GM12878 (cell line): Measurements from ENCODE around the gene SLC36A4. TPM values are rescaled to one million over a fixed set of nuclear protein-coding genes. Genes with fewer than 3 reads are reported as not detected.

ENCODE experiments used
- ATAC-seq: fragments of 200-7000 bp; cut with Tn5 transposase; 3 replicates; pipeline ENCODE4 v1.9.1; 2020; ENCODE audit warnings: mild to moderate bottlenecking, moderate library complexity
- BruUV-seq: library from RNA; stranded (reverse); fragments of 400-500 nt; replicated peaks from 2 replicates; lab custom pipeline; 2021; lab: Mats Ljungman, UMichigan
- CTCF ChIA-PET: fragments of 300-600 bp; sonication (Branson Sonifier 250); formaldehyde crosslinking; extraction: SDS; loops from one replicate; lab custom pipeline; 2021; ENCODE audit warnings: inconsistent platforms; lab: Yijun Ruan, JAX
- POLR2A ChIA-PET: fragments of 350-600 bp; formaldehyde crosslinking; extraction: SDS; loops from one replicate; lab custom pipeline; 2021; ENCODE audit warnings: inconsistent platforms; lab: Charles Lee
- RAD21 ChIA-PET: fragments of 300-600 bp; sonication (Branson Sonifier 250); formaldehyde crosslinking; loops from one replicate; lab custom pipeline; 2023; ENCODE audit warnings: antibody characterized with exemption; ENCODE audit not compliant: unreplicated experiment; lab: Charles Lee
- SMC1A ChIA-PET: fragments of 300-600 bp; sonication (Branson Sonifier 250); formaldehyde crosslinking; loops from one replicate; lab custom pipeline; 2023; ENCODE audit not compliant: unreplicated experiment, uncharacterized antibody; lab: Charles Lee
- DNase-seq: peaks from one replicate; pipeline ENCODE4 v3.0.0-alpha.2; 2011; ENCODE audit warnings: low read depth, low spot score
- FAIRE-seq: peaks from 3 replicates; lab custom pipeline; 2011; peaks lifted over from hg19 to GRCh38; lab: Jason Lieb, UNC
- H2AFZ ChIP-seq: 2 replicates; pipeline ENCODE4 v1.6.0; 2011; ENCODE audit warnings: low read depth, low read length, control low read depth; ENCODE audit not compliant: control insufficient read depth
- H3K27ac ChIP-seq: 2 replicates; pipeline ENCODE4 v1.5.1; 2011; ENCODE audit warnings: control low read depth; ENCODE audit not compliant: control insufficient read depth, insufficient read depth
- H3K27me3 ChIP-seq, 2 experiments: replicated peaks in 1 of 2; 2 replicates each; pipeline versions ENCODE4 v1.6.0 to v1.6.1; 2011; ENCODE audit warnings: low read length in 1 of 2; ENCODE audit not compliant: control insufficient read depth in 2 of 2, insufficient read depth in 2 of 2
- H3K36me3 ChIP-seq, 2 experiments: 2 replicates each; pipeline ENCODE4 v1.5.1; 2011; ENCODE audit warnings: low read length in 1 of 2; ENCODE audit not compliant: control insufficient read depth in 2 of 2, insufficient read depth in 2 of 2
- H3K4me1 ChIP-seq: 2 replicates; pipeline ENCODE4 v1.6.1; 2011; ENCODE audit warnings: mild to moderate bottlenecking, low read length, moderate library complexity, mixed read lengths; ENCODE audit not compliant: control insufficient read depth, insufficient read depth
- H3K4me2 ChIP-seq: 2 replicates; pipeline ENCODE4 v1.6.0; 2011; ENCODE audit warnings: control low read depth; ENCODE audit not compliant: control insufficient read depth, insufficient read depth
- H3K4me3 ChIP-seq: fragments of 200-600 bp; sonication (generic); 2 replicates; pipeline ENCODE4 v1.5.1; 2016
- H3K79me2 ChIP-seq: 2 replicates; pipeline ENCODE4 v1.6.0; 2011; ENCODE audit warnings: low read length; ENCODE audit not compliant: control insufficient read depth, insufficient read depth
- H3K9ac ChIP-seq: 2 replicates; pipeline ENCODE4 v1.8.0; 2011; ENCODE audit warnings: low read length, control low read depth, mixed read lengths; ENCODE audit not compliant: control insufficient read depth, insufficient read depth
- H3K9me3 ChIP-seq: replicated peaks from 3 replicates; pipeline ENCODE4 v1.5.1; 2011; ENCODE audit warnings: mild to moderate bottlenecking, low read length; ENCODE audit not compliant: control insufficient read depth, insufficient read depth
- H4K20me1 ChIP-seq: 2 replicates; pipeline ENCODE4 v1.6.0; 2011; ENCODE audit not compliant: control insufficient read depth, insufficient read depth
- E2F8 ChIP-seq: fragments of 450-650 bp; IDR thresholded peaks from 2 replicates; pipeline ENCODE4 v1.6.1; 2018; ENCODE audit warnings: mild to moderate bottlenecking, low read depth, moderate library complexity; ENCODE audit not compliant: partially characterized antibody
- MEF2B ChIP-seq: fragments of 450-650 bp; IDR thresholded peaks from 2 replicates; pipeline ENCODE4 v1.6.1; 2018; ENCODE audit warnings: mild to moderate bottlenecking, moderate library complexity; ENCODE audit not compliant: partially characterized antibody, poor library complexity, severe bottlenecking
- MYC ChIP-seq: IDR thresholded peaks from 2 replicates; pipeline ENCODE4 v1.6.1; 2011; ENCODE audit warnings: mild to moderate bottlenecking, low read length, moderate library complexity, inconsistent platforms; ENCODE audit not compliant: insufficient read depth, insufficient replicate concordance, insufficient read length, severe bottlenecking
- NR2C1 ChIP-seq: fragments of 450-650 bp; IDR thresholded peaks from 2 replicates; pipeline ENCODE4 v1.6.1; 2017; ENCODE audit warnings: antibody characterized with exemption, mild to moderate bottlenecking, moderate library complexity
- WGBS: methylation state at CpG from one replicate; pipeline ENCODE4 v1.1.6; 2016; ENCODE audit warnings: low lambda C conversion rate; ENCODE audit not compliant: insufficient replicate concordance, insufficient coverage; ENCODE audit errors: missing lambda C conversion rate; 5-methylcytosine and 5-hydroxymethylcytosine counted together
- in situ Hi-C: fragments of 300-500 bp; cut with MboI; formaldehyde crosslinking; loops from 9 replicates; pipeline ENCODE4 v1.14.3; 2018; ENCODE audit warnings: mixed read lengths
- intact Hi-C: fragments of 100-400 bp; cut with micrococcal nuclease; formaldehyde crosslinking; loops from one replicate; pipeline ENCODE4 v1.14.2; 2022; ENCODE audit not compliant: unreplicated experiment
- polyA plus RNA-seq, 11 experiments: library from polyadenylated mRNA; depleted of rRNA in 4 of 11; unstranded in 6 of 11; stranded (reverse) in 5 of 11; fragments of >200 nt; fragmentation: Nextera tagmentation in 4 of 11; fragmentation: Illumina TruSeq in 1 of 11; extraction: Ambion mirVana in 4 of 11; extraction: Trizol in 1 of 11; gene quantifications; 1 replicate in 1 of 11; 2 replicates in 10 of 11; pipeline versions ENCODE4 v1.2.1 to v1.2.3, GENCODE V29; 2011 to 2016; ENCODE audit warnings: inconsistent platforms in 2 of 11, missing spikeins in 2 of 11, low read depth in 1 of 11
- total RNA-seq, 4 experiments: library from RNA; depleted of rRNA in 3 of 4; stranded (reverse); fragments of >200 nt in 3 of 4; fragmentation: Illumina TruSeq in 1 of 4; extraction: Trizol in 1 of 4; gene quantifications; 2 replicates each; pipeline versions ENCODE4 v1.2.1 to v1.2.3, GENCODE V29; 2013 to 2021
- TF ChIP-seq, protein P1 (sequence below): IDR thresholded peaks from 2 replicates; pipeline ENCODE4 v1.6.1; 2012; ENCODE audit warnings: mild to moderate bottlenecking, low read depth, low read length

The SLC36A4 gene
- total and polyA plus RNA-seq, 10 of the 15 experiments (the other 5 are each of a cell fraction or from before 2014, with no cell fraction given) = 1.4 to 12.5 (median 5.2) TPM

DNA sequence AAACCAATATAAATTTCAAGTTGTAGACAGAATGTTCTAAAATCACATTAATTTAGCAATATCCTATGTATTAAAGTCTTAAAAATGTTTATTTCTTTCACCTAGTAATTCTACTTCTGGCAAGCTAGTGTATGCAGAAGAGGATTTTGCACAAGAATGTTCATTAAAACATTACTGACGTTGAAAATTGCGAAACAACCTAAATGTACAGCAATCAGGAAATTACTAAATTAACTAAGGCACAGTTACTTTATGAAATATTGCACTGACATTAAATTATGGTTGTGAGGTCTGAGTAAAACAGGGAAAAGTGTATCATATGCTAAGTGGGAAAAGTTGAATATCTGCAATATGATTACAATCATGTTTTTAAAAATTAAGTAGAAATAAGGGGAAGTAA, 4.1 kb downstream of the SLC36A4 start:
- no TSS peak for BruUV-seq
- 97% methylated on average over 2 of the region's 2 CpGs for whole genome bisulfite sequencing
- no peak overlapping the region for H3K27ac ChIP-seq
- CTCF ChIA-PET = no interaction called here
- H3K9me3 ChIP-seq = no peaks in the 10 kb centered on the region
- H3K27me3 ChIP-seq = no peaks in the 10 kb centered on the region
- no peaks in the 10 kb centered on the region for H3K4me1 ChIP-seq
- ATAC-seq (no peak), FAIRE-seq (no peak), DNase-seq (no peak)
- H3K4me2 ChIP-seq = no peak overlapping the region
- intact Hi-C loops = loop anchor here (10.0 kb wide), 1 partner anchor 591 kb away; the partner anchor contains the start of gene MED17
- RAD21 ChIA-PET = no interaction called here
- no peak overlapping the region for H2AFZ ChIP-seq
- no peaks in the 10 kb centered on the region for H4K20me1 ChIP-seq
- H3K4me3 ChIP-seq = no peak overlapping the region
- H3K36me3 ChIP-seq = no peaks in the 10 kb centered on the region
- no peak for TF ChIP-seq MYC
- no peak for TF ChIP-seq E2F8
- TF ChIP-seq, protein P1, sequence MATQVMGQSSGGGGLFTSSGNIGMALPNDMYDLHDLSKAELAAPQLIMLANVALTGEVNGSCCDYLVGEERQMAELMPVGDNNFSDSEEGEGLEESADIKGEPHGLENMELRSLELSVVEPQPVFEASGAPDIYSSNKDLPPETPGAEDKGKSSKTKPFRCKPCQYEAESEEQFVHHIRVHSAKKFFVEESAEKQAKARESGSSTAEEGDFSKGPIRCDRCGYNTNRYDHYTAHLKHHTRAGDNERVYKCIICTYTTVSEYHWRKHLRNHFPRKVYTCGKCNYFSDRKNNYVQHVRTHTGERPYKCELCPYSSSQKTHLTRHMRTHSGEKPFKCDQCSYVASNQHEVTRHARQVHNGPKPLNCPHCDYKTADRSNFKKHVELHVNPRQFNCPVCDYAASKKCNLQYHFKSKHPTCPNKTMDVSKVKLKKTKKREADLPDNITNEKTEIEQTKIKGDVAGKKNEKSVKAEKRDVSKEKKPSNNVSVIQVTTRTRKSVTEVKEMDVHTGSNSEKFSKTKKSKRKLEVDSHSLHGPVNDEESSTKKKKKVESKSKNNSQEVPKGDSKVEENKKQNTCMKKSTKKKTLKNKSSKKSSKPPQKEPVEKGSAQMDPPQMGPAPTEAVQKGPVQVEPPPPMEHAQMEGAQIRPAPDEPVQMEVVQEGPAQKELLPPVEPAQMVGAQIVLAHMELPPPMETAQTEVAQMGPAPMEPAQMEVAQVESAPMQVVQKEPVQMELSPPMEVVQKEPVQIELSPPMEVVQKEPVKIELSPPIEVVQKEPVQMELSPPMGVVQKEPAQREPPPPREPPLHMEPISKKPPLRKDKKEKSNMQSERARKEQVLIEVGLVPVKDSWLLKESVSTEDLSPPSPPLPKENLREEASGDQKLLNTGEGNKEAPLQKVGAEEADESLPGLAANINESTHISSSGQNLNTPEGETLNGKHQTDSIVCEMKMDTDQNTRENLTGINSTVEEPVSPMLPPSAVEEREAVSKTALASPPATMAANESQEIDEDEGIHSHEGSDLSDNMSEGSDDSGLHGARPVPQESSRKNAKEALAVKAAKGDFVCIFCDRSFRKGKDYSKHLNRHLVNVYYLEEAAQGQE = no peak
- TF ChIP-seq NR2C1 = no peak
- no peak for TF ChIP-seq MEF2B
- TF ChIP-seq, all 136 proteins: peak for 0
- POLR2A ChIA-PET = no interaction called here
- in situ Hi-C loops = no loop called here
- Histone ChIP-seq H3K79me2 (peaks cover 8% of the 10 kb centered on the region), H3K9ac (no peak overlapping the region)
- SMC1A ChIA-PET = no interaction called here
